Measurements from ENCODE around the gene NTRK3. TPM values are rescaled to one million over a fixed set of nuclear protein-coding genes. Genes with fewer than 3 reads are reported as not detected.

NTRK3 gene
- polyA plus RNA-seq, 1 donor (not counting 4 experiments of a cell fraction or from before 2014, with no cell fraction given) = not detected

- Histone ChIP-seq H3K79me2 (ENCODE audit: control insufficient read depth, insufficient read depth, low read length) (no peaks in the 10 kb centered on the region), H3K27ac (ENCODE audit: control insufficient read depth, insufficient read depth, low read length) (no peak overlapping the region), H3K4me2 (ENCODE audit: control insufficient read depth, extremely low read depth, insufficient read depth, low read depth, low read length) (no peak overlapping the region), H3K9me1 (ENCODE audit: control insufficient read depth, extremely low read depth, insufficient read depth, low read length) (no peaks in the 10 kb centered on the region), H3K36me3 (ENCODE audit: control insufficient read depth in 2 of 2, extremely low read depth in 1 of 2, insufficient read depth in 2 of 2, low read length in 2 of 2) (no peaks in the 10 kb centered on the region), H3K4me1 (ENCODE audit: control insufficient read depth, extremely low read depth, insufficient read depth, low read length) (no peaks in the 10 kb centered on the region), H3K27me3 (ENCODE audit: control insufficient read depth, extremely low read depth, insufficient read depth, low read length) (peaks cover 51% of the 10 kb centered on the region), H2AFZ (ENCODE audit: control insufficient read depth, low read length) (no peak overlapping the region), H3K4me3 (ENCODE audit: control insufficient read depth in 2 of 3, extremely low read depth in 1 of 3, insufficient read depth in 2 of 3, low read depth in 1 of 3, low read length in 3 of 3) (no peak overlapping the region), H3K9me3 (ENCODE audit: control insufficient read depth, low read depth, low read length) (no peaks in the 10 kb centered on the region), H4K20me1 (ENCODE audit: control insufficient read depth, extremely low read depth, insufficient read depth, low read length) (no peaks in the 10 kb centered on the region), H3K9ac (ENCODE audit: control insufficient read depth, extremely low read depth, insufficient read depth, low read length) (no peak overlapping the region)
- DNase-seq (ENCODE audit: low read depth, low spot score) (no peak), FAIRE-seq (no peak)
- dilution Hi-C loops (cut with MboI; ENCODE audit: extremely low pct_ligation_motif_present, low sequenced_read_pairs) = no loop called here
- peak; percentile 90 for TF ChIP-seq EZH2 (IDR thresholded peaks at IDR 0.05; ENCODE audit: low read length)
- TF ChIP-seq, protein P1, sequence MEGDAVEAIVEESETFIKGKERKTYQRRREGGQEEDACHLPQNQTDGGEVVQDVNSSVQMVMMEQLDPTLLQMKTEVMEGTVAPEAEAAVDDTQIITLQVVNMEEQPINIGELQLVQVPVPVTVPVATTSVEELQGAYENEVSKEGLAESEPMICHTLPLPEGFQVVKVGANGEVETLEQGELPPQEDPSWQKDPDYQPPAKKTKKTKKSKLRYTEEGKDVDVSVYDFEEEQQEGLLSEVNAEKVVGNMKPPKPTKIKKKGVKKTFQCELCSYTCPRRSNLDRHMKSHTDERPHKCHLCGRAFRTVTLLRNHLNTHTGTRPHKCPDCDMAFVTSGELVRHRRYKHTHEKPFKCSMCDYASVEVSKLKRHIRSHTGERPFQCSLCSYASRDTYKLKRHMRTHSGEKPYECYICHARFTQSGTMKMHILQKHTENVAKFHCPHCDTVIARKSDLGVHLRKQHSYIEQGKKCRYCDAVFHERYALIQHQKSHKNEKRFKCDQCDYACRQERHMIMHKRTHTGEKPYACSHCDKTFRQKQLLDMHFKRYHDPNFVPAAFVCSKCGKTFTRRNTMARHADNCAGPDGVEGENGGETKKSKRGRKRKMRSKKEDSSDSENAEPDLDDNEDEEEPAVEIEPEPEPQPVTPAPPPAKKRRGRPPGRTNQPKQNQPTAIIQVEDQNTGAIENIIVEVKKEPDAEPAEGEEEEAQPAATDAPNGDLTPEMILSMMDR (optimal IDR thresholded peaks at IDR 0.05 in 1 of 3, IDR thresholded peaks at IDR 0.05 in 1 of 3, conservative IDR thresholded peaks at IDR 0.05 in 1 of 3; ENCODE audit: extremely low read depth in 1 of 3, insufficient read depth in 2 of 3, low read length in 3 of 3) = no peak
Measured at GRCh38 chr15:88255484-88256278, 858 bp downstream of the NTRK3 start.

GRCh38 chr15:88255087-88255483 is 1.5 kb downstream of the NTRK3 start:
- TF ChIP-seq, protein P1 (optimal IDR thresholded peaks at IDR 0.05 in 1 of 3, IDR thresholded peaks at IDR 0.05 in 1 of 3, conservative IDR thresholded peaks at IDR 0.05 in 1 of 3; ENCODE audit: extremely low read depth in 1 of 3, insufficient read depth in 2 of 3, low read length in 3 of 3) = no peak
- TF ChIP-seq EZH2 (IDR thresholded peaks at IDR 0.05; ENCODE audit: low read length) = no peak
- Histone ChIP-seq H3K79me2 (ENCODE audit: control insufficient read depth, insufficient read depth, low read length) (no peaks in the 10 kb centered on the region), H3K4me1 (ENCODE audit: control insufficient read depth, extremely low read depth, insufficient read depth, low read length) (no peaks in the 10 kb centered on the region), H2AFZ (ENCODE audit: control insufficient read depth, low read length) (no peak overlapping the region), H3K27me3 (ENCODE audit: control insufficient read depth, extremely low read depth, insufficient read depth, low read length) (peaks cover 51% of the 10 kb centered on the region), H3K9me1 (ENCODE audit: control insufficient read depth, extremely low read depth, insufficient read depth, low read length) (no peaks in the 10 kb centered on the region), H3K4me3 (ENCODE audit: control insufficient read depth in 2 of 3, extremely low read depth in 1 of 3, insufficient read depth in 2 of 3, low read depth in 1 of 3, low read length in 3 of 3) (no peak overlapping the region), H3K9ac (ENCODE audit: control insufficient read depth, extremely low read depth, insufficient read depth, low read length) (no peak overlapping the region), H3K4me2 (ENCODE audit: control insufficient read depth, extremely low read depth, insufficient read depth, low read depth, low read length) (no peak overlapping the region), H4K20me1 (ENCODE audit: control insufficient read depth, extremely low read depth, insufficient read depth, low read length) (no peaks in the 10 kb centered on the region), H3K9me3 (ENCODE audit: control insufficient read depth, low read depth, low read length) (no peaks in the 10 kb centered on the region), H3K36me3 (ENCODE audit: control insufficient read depth in 2 of 2, extremely low read depth in 1 of 2, insufficient read depth in 2 of 2, low read length in 2 of 2) (no peaks in the 10 kb centered on the region), H3K27ac (ENCODE audit: control insufficient read depth, insufficient read depth, low read length) (no peak overlapping the region)
- FAIRE-seq (no peak), DNase-seq (ENCODE audit: low read depth, low spot score) (no peak)
- dilution Hi-C loops (cut with MboI; ENCODE audit: extremely low pct_ligation_motif_present, low sequenced_read_pairs) = no loop called here
